GF-D8 (cell line): ENCODE data around the gene INPP5E.

Source experiments
- DNase-seq: peaks from one replicate; lab custom pipeline; 2025; lab: John Stamatoyannopoulos, UW

The INPP5E gene

DNA sequence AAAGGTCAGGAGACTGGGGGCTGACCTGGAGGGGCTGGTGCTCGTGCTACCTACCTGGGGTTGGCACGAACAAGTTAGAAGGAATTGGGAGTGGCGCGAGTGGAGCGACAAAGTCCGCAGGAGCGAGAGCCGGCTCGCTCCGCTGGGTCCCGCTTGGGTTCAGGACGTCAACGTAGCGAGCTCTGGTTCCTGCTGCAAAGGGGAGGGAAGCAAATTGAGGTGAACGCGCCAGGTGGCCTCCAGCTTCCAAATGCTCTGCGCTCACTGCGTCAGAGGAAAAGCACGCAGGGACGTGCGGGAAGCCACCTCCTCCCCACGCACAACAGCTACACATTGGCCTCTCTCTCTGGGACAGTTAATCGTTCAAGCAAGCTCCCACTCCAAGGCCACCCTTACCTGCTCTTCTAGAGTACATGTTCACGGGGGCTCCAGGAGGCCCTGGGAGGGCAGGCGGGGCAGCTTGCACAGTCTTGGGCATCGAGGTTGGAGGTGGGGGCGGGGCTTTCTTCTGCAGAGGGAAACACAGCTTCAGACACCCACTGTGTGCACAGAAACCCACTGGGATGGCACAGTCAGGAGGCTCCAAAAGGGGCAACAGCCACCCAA, 7.6 kb upstream of the INPP5E start:
- DNase-seq: no peak

- DNase-seq: no peak
Observed at GRCh38 chr9:136445799-136446198, 6.2 kb upstream of the INPP5E start.

- no peak for DNase-seq
Observed at GRCh38 chr9:136444102-136444501, 4.5 kb upstream of the INPP5E start.

GRCh38 chr9:136443687-136444086, 4.0 kb upstream of the INPP5E start:
- DNase-seq: no peak

- no peak for DNase-seq
Observed at GRCh38 chr9:136443087-136443486, 3.4 kb upstream of the INPP5E start.

DNA sequence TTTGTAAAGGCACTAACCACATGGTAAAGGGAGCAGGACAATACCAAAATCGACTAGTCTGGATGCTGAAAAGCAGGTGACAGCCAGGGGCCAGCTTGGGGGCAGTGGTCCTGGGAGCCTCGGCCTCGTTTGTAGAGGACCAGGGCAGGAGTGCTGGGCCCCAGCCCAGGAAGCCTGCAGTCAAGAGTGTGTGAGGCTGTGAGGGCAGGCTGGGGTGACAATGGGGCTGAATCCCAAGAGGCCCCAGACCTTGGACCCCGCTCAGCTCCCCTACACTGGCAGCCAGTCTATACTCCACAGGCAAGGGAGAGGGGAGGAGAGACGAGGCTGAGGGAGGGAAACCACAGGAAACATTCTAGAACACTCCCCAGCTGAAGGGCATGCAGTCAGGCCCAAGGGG, 2.6 kb upstream of the INPP5E start:
- no peak for DNase-seq

- DNase-seq: no peak
Observed at GRCh38 chr9:136441681-136442245, 2.1 kb upstream of the INPP5E start.

DNA sequence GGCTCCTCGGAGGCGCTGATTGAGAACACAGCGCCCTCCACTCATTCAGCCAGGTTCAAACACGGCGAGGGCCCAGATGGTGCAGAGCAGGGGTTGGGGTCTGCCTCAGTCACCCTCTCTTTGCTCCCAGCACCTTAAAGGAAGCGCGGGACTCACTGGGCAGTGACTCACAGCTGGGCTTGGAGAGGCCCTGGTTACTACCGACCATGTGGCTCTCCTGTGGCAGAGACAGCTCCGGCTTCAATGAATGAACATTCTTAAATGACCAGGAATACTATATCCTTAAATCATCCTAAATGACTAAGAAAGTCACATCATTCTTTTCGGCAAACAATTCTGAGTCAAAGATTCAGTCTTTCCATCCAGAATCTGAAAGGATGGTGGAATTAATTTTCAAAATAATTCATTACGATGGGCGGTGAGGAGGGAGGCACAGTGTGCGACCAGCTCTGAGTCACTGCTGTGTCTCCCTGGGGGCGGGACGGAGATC, 1.6 kb upstream of the INPP5E start:
- no peak for DNase-seq

DNA sequence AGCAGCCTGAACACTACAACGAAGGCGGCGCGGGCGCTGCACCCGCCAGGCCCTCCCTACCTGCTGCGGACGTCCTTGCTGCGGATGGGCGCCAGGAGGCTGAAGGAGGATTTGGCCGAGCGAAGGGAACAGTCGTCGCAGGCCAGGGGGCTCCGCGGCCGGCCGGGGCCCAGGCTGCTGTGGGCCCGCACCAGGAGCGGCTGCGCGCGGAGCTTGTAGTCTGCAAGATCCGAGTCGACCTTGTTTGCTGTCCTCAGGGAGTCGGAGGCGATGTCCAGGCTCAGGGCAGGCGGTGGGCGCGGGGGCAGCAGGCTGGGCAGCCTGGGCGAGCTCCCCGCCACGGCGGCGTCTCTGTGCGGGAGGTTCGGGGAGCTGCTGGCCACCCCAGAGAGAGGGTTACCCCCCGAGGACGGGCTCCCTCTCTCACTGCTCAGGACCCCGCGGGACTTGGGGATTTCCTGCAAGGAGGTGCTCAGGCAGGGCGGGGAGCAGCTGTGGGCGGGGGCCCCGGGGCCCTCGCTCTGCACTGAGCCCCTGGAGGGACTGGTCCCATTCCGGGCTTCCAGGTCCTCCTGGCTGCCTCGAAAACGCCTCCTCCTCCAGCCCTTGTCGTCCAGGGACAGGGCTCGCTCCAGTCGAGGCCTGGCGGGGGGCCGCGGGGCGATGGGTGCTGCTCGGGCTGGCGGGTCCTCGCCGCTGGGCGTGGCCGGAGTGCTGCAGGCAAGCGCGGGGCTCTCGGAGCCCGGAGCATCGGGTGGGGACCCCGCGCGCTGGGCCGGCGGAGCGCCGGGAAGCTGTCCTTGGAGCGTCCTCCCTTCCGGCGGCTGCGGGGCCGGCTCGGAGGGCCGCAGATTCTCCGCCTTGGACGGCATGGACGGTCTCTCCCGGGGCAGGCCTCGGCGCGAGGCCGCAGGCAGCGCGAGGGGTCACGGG, 831 bp downstream of the INPP5E start:
- DNase-seq: no peak

DNA sequence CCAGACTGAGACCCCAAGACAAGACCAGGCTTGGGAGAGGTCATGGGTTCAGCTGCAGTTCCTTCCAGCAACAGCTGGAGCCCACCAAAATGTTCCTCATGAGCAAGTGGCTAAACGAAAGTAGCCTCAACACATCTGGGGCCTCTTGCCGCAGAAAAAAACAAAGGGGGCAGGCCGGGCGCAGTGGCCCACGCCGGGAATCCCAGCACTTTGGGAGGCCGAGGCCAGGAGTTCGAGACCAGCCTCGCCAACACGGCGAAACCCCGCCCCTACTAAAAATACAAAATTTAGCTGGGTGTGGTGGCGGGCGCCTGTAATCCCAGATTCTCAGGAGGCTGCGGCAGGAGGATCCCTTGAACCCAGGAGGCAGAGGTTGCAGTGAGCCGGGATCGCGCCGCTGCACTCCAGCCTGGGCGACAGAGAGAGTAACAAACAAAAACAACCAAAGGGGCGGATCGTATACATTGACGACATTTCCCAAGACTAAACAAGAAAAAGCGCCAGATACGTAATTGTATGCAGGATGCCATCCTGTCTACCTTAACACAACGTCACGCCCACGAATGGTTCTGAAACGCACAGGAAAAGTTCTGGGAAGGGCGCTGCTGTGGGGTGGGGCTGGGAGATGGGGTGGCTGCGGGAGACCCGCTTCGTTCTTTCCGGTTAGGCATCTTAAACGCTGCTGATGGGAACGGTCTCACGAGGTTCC, 1.7 kb downstream of the INPP5E start:
- no peak for DNase-seq

GRCh38 chr9:136437430-136437829, 2.2 kb downstream of the INPP5E start:
- DNase-seq: no peak

DNA sequence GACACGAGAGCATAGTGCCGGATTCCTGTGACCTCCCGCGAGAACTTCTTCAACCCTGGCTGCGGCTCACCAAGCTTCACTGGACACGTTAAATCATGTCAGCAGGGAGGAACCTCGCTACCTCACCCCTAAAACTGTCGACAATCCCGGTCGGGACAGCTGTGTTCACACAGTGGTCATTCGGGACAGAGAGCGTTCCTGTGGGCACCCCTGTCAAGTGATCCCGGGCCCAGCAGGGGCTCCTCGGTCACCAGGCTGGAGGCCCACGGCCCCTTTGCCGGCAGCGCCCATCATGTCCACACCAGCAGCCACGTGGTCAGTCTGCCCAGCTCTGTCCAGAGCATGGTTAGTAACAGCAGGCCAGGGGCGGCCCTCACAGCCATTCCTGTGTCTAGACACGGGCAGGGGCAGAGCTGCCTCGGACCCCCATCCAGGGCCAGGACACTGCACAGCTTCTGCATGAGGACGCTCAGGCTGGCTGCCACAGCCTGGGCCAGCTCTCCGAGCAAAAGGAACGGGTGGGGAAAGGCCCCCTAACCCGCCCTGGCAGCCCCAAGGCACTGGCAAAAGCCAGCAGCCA, 3.5 kb downstream of the INPP5E start:
- DNase-seq: no peak

DNA sequence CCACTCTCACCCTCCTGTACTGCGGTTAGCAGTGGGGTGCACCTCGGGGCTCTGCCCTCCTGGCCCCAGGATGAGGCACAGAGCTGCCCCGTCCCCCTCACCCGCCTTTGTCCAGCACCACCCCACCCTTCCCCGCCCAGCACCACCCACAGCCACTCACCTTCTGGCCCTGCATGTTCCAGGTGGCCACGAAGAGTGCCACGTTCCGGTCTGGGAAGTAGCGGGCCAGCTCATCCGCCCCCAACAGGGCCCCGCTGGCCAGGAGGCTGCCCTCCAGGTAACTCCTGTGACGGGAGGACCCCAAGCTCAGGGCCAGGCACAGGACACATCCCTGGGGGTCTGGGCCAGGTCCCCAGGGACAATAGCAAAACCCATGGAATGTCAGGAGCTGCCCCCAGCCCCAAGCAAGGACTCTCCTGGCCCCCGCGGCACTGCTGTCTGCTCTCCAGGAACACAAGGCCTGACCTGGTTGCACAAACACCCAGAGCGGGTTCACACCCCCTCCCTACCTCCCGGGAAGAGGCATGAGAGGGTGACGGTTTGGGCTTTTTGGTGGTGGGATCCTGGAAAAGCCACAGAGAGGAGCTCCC, 5.0 kb downstream of the INPP5E start:
- DNase-seq: no peak

- no peak for DNase-seq
Observed at GRCh38 chr9:136433849-136434579, 5.6 kb downstream of the INPP5E start.

DNA sequence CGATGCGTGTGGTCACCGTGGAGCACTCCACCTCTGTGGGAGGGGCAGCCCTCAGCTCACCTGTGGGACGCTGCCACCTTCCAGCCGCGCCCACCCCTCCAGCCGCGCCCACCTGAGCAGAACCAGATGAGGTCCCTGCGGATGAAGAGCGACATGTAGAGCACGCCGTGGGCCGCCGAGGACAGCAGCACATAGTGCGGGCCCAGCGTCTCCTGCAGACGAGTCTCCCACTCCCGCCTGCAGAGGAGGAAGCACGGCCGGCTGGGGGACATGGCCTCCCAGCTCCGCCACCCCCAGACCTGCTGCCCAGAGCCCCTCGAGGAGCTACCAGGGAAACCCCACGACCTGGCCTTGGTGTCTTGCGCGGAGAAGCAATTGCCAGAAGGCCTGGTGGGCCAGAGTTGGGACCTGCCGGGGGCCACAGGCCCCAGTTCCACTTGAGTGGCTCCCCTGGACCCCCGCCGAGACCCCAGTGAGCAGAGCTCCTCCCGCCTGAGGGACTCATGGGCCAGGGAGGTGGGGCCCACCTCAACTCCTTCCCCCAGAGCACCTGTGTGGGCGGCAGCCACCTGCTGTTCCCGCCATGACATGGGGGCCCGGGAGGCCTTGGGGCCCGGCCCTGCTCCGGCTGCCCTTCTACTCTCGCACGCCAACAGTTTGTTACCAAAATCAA, 6.5 kb downstream of the INPP5E start:
- no peak for DNase-seq

GRCh38 chr9:136432591-136432990, 7.1 kb downstream of the INPP5E start:
- DNase-seq: no peak

GRCh38 chr9:136431782-136432350, 7.8 kb downstream of the INPP5E start:
- DNase-seq: no peak

- no peak for DNase-seq
Observed at GRCh38 chr9:136430588-136431234, 8.9 kb downstream of the INPP5E start.

GRCh38 chr9:136429683-136430491, 9.8 kb downstream of the INPP5E start:
- no peak for DNase-seq
